ENCODE measurements around the gene CAB39.

DNA sequence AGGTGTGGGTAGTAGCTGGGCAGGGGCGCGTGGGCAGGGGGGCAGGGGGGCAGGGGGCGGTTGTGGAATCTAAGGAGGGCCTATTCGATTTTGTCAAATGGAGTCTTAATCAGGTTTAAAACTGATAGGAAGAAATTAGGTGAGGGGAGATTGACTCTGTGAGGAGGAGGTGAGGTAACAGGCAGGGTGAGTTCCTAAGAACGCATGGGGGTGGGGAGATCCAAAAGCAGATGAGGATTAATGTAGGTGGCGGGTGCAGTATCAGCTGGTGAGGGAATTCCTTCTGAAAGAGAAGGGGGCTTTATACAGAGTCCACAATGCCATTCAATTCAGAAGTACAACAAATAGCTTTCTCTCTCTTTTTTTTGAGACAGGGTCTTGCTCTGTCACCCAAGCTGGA is 72.7 kb downstream of the CAB39 start:
- TF ChIP-seq, protein P1, sequence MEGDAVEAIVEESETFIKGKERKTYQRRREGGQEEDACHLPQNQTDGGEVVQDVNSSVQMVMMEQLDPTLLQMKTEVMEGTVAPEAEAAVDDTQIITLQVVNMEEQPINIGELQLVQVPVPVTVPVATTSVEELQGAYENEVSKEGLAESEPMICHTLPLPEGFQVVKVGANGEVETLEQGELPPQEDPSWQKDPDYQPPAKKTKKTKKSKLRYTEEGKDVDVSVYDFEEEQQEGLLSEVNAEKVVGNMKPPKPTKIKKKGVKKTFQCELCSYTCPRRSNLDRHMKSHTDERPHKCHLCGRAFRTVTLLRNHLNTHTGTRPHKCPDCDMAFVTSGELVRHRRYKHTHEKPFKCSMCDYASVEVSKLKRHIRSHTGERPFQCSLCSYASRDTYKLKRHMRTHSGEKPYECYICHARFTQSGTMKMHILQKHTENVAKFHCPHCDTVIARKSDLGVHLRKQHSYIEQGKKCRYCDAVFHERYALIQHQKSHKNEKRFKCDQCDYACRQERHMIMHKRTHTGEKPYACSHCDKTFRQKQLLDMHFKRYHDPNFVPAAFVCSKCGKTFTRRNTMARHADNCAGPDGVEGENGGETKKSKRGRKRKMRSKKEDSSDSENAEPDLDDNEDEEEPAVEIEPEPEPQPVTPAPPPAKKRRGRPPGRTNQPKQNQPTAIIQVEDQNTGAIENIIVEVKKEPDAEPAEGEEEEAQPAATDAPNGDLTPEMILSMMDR (IDR thresholded peaks at IDR 0.05): no peak
- TF ChIP-seq POLR2A (IDR thresholded peaks at IDR 0.05): no peak
